Measurements from ENCODE around the gene CORO2A.
A peak's percentile ranks its signal among the peaks of the same experiment; 100 is the strongest.

CORO2A gene

GRCh38 chr9:98220911-98221310, 28.5 kb upstream of the CORO2A start:
- no peak for DNase-seq (ENCODE audit: low read depth)
- TF ChIP-seq, protein P1, sequence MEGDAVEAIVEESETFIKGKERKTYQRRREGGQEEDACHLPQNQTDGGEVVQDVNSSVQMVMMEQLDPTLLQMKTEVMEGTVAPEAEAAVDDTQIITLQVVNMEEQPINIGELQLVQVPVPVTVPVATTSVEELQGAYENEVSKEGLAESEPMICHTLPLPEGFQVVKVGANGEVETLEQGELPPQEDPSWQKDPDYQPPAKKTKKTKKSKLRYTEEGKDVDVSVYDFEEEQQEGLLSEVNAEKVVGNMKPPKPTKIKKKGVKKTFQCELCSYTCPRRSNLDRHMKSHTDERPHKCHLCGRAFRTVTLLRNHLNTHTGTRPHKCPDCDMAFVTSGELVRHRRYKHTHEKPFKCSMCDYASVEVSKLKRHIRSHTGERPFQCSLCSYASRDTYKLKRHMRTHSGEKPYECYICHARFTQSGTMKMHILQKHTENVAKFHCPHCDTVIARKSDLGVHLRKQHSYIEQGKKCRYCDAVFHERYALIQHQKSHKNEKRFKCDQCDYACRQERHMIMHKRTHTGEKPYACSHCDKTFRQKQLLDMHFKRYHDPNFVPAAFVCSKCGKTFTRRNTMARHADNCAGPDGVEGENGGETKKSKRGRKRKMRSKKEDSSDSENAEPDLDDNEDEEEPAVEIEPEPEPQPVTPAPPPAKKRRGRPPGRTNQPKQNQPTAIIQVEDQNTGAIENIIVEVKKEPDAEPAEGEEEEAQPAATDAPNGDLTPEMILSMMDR (IDR thresholded peaks at IDR 0.05; ENCODE audit: insufficient read depth, low read depth, low read length, missing control alignments): no peak
- H3K4me3 ChIP-seq (ENCODE audit: low read length): no peak overlapping the region

DNA sequence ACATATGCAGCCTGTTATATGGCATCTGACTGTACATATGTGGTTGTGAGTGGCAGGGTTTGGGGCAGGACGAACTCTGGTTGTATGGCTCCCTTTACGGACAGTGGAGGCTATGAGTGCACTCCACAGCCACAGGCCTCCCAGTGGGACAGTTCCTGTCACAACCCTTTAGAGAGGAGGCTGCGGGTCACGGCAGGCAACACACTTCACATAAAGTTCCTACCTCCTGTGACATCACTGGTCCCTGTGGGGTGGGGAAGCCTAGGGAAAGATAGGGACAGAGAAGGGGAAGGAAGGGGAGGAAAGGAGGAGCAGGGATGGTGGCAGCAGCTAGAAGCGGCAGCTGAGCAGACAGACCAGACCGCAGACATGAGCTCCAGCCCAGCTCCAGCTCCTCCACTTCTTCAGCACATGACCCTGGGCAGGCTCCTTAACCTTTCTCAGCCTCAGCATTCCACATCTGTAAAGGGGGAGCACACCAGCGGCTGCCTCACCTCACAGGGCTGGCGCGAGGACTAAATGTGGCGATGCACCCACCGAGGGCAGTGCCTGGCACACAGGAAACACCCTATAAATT, 27.4 kb upstream of the CORO2A start:
- no peak for DNase-seq (ENCODE audit: low read depth)
- TF ChIP-seq, protein P1 (IDR thresholded peaks at IDR 0.05; ENCODE audit: insufficient read depth, low read depth, low read length, missing control alignments): no peak

DNA sequence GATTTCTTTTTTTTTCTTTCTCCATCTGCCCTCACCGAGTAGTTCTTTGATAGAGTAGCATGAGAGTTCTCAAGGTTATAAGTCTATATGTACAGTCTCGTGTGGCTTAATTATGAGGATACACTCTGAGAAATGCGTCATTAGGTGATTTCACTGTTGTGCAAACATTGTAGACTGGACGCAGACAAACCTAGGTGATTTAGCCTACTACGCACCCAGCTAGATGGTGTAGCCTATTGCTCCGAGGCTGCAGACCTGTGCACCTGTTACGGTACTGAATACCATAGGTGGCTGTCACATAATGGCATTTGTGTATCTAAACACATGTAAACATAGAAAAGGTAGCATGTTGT, 26.9 kb upstream of the CORO2A start:
- DNase-seq (ENCODE audit: low read depth): peak; percentile 76
- H3K4me3 ChIP-seq (ENCODE audit: low read length): no peak overlapping the region
- TF ChIP-seq, protein P1 (IDR thresholded peaks at IDR 0.05; ENCODE audit: insufficient read depth, low read depth, low read length, missing control alignments): no peak

More for the DNA sequence above, 27.4 kb upstream of the CORO2A start:
- no peak overlapping the region for H3K4me3 ChIP-seq (ENCODE audit: low read length)

- peak; percentile 43 for DNase-seq (ENCODE audit: low read depth)
- no peak overlapping the region for H3K4me3 ChIP-seq (ENCODE audit: low read length)
- TF ChIP-seq, protein P1 (IDR thresholded peaks at IDR 0.05; ENCODE audit: insufficient read depth, low read depth, low read length, missing control alignments): no peak
Observed at GRCh38 chr9:98218562-98219363, 26.3 kb upstream of the CORO2A start.

GRCh38 chr9:98217255-98217654, 24.8 kb upstream of the CORO2A start:
- TF ChIP-seq, protein P1 (IDR thresholded peaks at IDR 0.05; ENCODE audit: insufficient read depth, low read depth, low read length, missing control alignments): no peak
- no peak for DNase-seq (ENCODE audit: low read depth)
- H3K4me3 ChIP-seq (ENCODE audit: low read length): no peak overlapping the region

GRCh38 chr9:98216391-98216790, 24.0 kb upstream of the CORO2A start:
- DNase-seq (ENCODE audit: low read depth): no peak
- no peak overlapping the region for H3K4me3 ChIP-seq (ENCODE audit: low read length)
- TF ChIP-seq, protein P1 (IDR thresholded peaks at IDR 0.05; ENCODE audit: insufficient read depth, low read depth, low read length, missing control alignments): no peak
